Pancreas (tissue), 10 donors: ENCODE results near the gene C3orf22. TPM values are rescaled to one million over a fixed set of nuclear protein-coding genes. Genes with fewer than 3 reads are reported as not detected.

ENCODE experiments used
- ATAC-seq, 4 donors: fragments of 200-7000 bp; cut with Tn5 transposase; one replicate each; pipeline versions ENCODE4 v1.8.0 to v1.9.1; 2020; ENCODE audit warnings: mild to moderate bottlenecking in 4 of 4, moderate library complexity in 4 of 4
- DNase-seq, 6 donors: peaks; one replicate each; pipeline ENCODE4 v3.0.0-alpha.2; 2020
- FAIRE-seq: peaks from 2 replicates; lab custom pipeline; 2012; peaks lifted over from hg19 to GRCh38; lab: Jason Lieb, UNC
- H3K27ac ChIP-seq, 4 donors: fragments of 200-600 bp; sonication (generic); 1 replicate in 3 of 4; 2 replicates in 1 of 4; pipeline versions ENCODE4 v1.5.0 to v1.8.0; 2020
- H3K27me3 ChIP-seq, 4 donors: fragments of 200-600 bp; one replicate each; pipeline ENCODE4 v1.8.0; 2021
- H3K36me3 ChIP-seq, 3 donors: fragments of 200-600 bp; sonication (generic) in 1 of 3; one replicate each; pipeline versions ENCODE4 v1.5.0 to v1.8.0; 2020 to 2021
- H3K4me1 ChIP-seq, 3 donors: fragments of 200-600 bp; one replicate each; pipeline ENCODE4 v1.8.0; 2021
- H3K4me3 ChIP-seq, 4 donors: fragments of 200-600 bp; sonication (generic) in 2 of 4; one replicate each; pipeline versions ENCODE4 v1.5.0 to v1.8.0; 2020 to 2021
- H3K9me3 ChIP-seq, 4 donors: fragments of 200-600 bp; one replicate each; pipeline ENCODE4 v1.8.0; 2021
- CTCF ChIP-seq, 4 donors: fragments of 200-600 bp; sonication (generic) in 3 of 4; IDR thresholded peaks; one replicate each; pipeline versions ENCODE4 v1.5.0 to v1.8.0; 2021; ENCODE audit warnings: antibody characterized with exemption in 4 of 4
- WGBS, 2 donors: extraction: QIAGEN DNeasy Blood & Tissue Kit; methylation state at CpG; one replicate each; pipeline ENCODE4 v1.1.7; 2013; 5-methylcytosine and 5-hydroxymethylcytosine counted together
- intact Hi-C, 3 donors: fragments of 100-400 bp; cut with DNase I; formaldehyde crosslinking; loops; one replicate each; pipeline versions ENCODE4 v1.11.1 to v1.14.2; 2022
- polyA plus RNA-seq, 2 donors: library from polyadenylated mRNA; stranded (reverse); fragments of 200-250 nt; gene quantifications; one replicate each; pipeline ENCODE4 v1.2.3, GENCODE V29; 2013
- total RNA-seq, 6 donors: library from RNA; stranded (reverse); fragmentation: NEBNext Ultra II Directional in 4 of 6; extraction: Animal tissue kit (Norgen Biotek cat#: 25700) in 4 of 6; gene quantifications; one replicate each; pipeline versions ENCODE4 v1.2.1 to v1.2.4, GENCODE V29; 2021 to 2023
- donor health status: healthy with polysubstance abuse.
- donor health status: DM: no; HTN: no; CAD: no; lungs with moderate emphysema.
- donor health status: DM: no; HTN: no; CAD: no.
- donor health status: control.
- donor health status: control.
- donor health status: Bipolar disorder and iron deficiency.
- donor health status: DM: yes; HTN: yes; CAD: no.
- donor health status: DM: no; HTN: no; CAD: no.
- donor health status: DM: no; HTN: no; CAD: no.
- donor health status: DM: yes; HTN: yes; CAD: no.

Gene C3orf22
- total and polyA plus RNA-seq, 8 donors, result 0.09 TPM; not detected in 7

GRCh38 chr3:126518779-126519177, 40.0 kb downstream of the C3orf22 start:
- Histone ChIP-seq H3K27me3 (no peaks in the 10 kb centered on the region), H3K4me1 (peaks cover 0 to 1% (median 0%) of the 10 kb centered on the region in 3 donors), H3K36me3 (no peaks in the 10 kb centered on the region), H3K27ac (no peak overlapping the region), H3K4me3 (no peak overlapping the region), H3K9me3 (no peaks in the 10 kb centered on the region)
- WGBS, 2 donors, result 47 to 49% methylated on average over 4 of the region's 4 CpGs
- no peak for TF ChIP-seq CTCF (IDR thresholded peaks at IDR 0.05)
- intact Hi-C loops, result no loop called here
- no peak for ATAC-seq
- FAIRE-seq, result no peak
- DNase-seq, result peak in 1 of 6 donors; percentile 5

- WGBS, 2 donors, result 77 to 83% methylated on average over 15 of the region's 15 CpGs
- TF ChIP-seq CTCF (IDR thresholded peaks at IDR 0.05), result no peak
- no peaks in the 10 kb centered on the region for H3K36me3 ChIP-seq
- peak in 3 of 6 donors; percentile 11 to 63 (median 54) for DNase-seq
- H3K4me1 ChIP-seq, result no peaks in the 10 kb centered on the region
- intact Hi-C loops, result no loop called here
- no peaks in the 10 kb centered on the region for H3K9me3 ChIP-seq
- FAIRE-seq, result no peak
- no peak overlapping the region for H3K4me3 ChIP-seq
- no peak for ATAC-seq
- no peaks in the 10 kb centered on the region for H3K27me3 ChIP-seq
- no peak overlapping the region for H3K27ac ChIP-seq
These were observed 40.5 kb downstream of the C3orf22 start for GRCh38 chr3:126517986-126518778.

- Histone ChIP-seq H3K4me3 (no peak within 1 kb of the TSS), H3K9me3 (no peaks in the 10 kb centered on the region), H3K27ac (no peak within 1 kb of the TSS), H3K36me3 (no peaks in the 10 kb centered on the region), H3K27me3 (no peaks in the 10 kb centered on the region), H3K4me1 (no peaks in the 10 kb centered on the region)
- DNase-seq, result peak in 3 of 6 donors; percentile 15 to 48 (median 45)
- intact Hi-C loops, result no loop called here
- ATAC-seq, result no peak
- no peak for FAIRE-seq
- no peak for TF ChIP-seq CTCF (IDR thresholded peaks at IDR 0.05)
- 70 to 71% methylated on average over 16 of the region's 16 CpGs for WGBS, 2 donors
These were observed 41.3 kb downstream of the C3orf22 start, which contains the start of gene UROC1 for GRCh38 chr3:126517291-126517951. Gene UROC1 (minus strand): TSS chr3:126517773. CDS start chr3:126517719, 54 bp downstream.

GRCh38 chr3:126516936-126517290, 41.8 kb downstream of the C3orf22 start:
- Histone ChIP-seq H3K27ac (no peak overlapping the region), H3K4me1 (no peaks in the 10 kb centered on the region), H3K36me3 (no peaks in the 10 kb centered on the region), H3K4me3 (no peak overlapping the region), H3K9me3 (no peaks in the 10 kb centered on the region), H3K27me3 (no peaks in the 10 kb centered on the region)
- intact Hi-C loops, result no loop called here
- no peak for FAIRE-seq
- no peak for TF ChIP-seq CTCF (IDR thresholded peaks at IDR 0.05)
- DNase-seq, result no peak
- ATAC-seq, result no peak
- 75 to 76% methylated on average over 9 of the region's 9 CpGs for WGBS, 2 donors
